HUES64 (cell line): Measurements from ENCODE around the gene B3GALT5.

ENCODE experiments used
- H3K27ac ChIP-seq: 2 replicates; pipeline ENCODE4 v1.7.0; 2013; ENCODE audit warnings: low read depth, low read length, inconsistent platforms
- H3K27me3 ChIP-seq: 2 replicates; pipeline ENCODE4 v1.6.1; 2013; ENCODE audit warnings: mild to moderate bottlenecking, low read length; ENCODE audit not compliant: insufficient read depth
- H3K36me3 ChIP-seq: 2 replicates; pipeline ENCODE4 v1.6.1; 2013; ENCODE audit warnings: mild to moderate bottlenecking, low read length; ENCODE audit not compliant: insufficient read depth
- H3K4me1 ChIP-seq: 2 replicates; pipeline ENCODE4 v1.6.1; 2013; ENCODE audit warnings: mild to moderate bottlenecking, low read length, moderate library complexity; ENCODE audit not compliant: insufficient read depth
- H3K4me3 ChIP-seq: 2 replicates; pipeline ENCODE4 v1.5.1; 2013; ENCODE audit warnings: mild to moderate bottlenecking, low read length, moderate library complexity
- H3K9ac ChIP-seq: 2 replicates; pipeline ENCODE4 v1.6.1; 2013; ENCODE audit warnings: mild to moderate bottlenecking, low read depth, low read length
- H3K9me3 ChIP-seq: 2 replicates; pipeline ENCODE4 v1.6.1; 2013; ENCODE audit warnings: low read depth, low read length; ENCODE audit not compliant: insufficient read depth
- WGBS: fragments of 150-250, 120-280 bp; methylation state at CpG from one replicate; pipeline ENCODE4 v1.1.7; 2013; ENCODE audit warnings: missing lambda C conversion rate; 5-methylcytosine and 5-hydroxymethylcytosine counted together

Gene B3GALT5

DNA sequence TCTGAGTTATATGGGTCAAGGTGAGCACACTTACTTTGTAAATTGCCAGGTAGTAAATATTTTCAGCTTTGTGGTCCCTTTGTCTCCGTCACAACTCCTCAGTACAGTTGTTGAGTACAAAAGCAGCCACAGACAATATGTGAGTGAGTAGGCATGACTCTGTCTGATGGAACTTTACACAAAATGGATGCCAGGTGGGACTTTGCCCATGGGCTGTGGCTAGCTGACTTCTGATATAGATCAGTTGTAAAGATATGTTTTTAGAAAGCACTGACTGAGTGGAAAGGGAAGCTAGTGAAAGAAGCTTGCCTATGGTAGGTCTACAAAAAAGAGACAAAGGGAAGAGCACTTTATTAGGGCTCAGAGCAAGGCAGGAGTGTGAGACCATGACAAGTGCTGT, 109.1 kb downstream of the B3GALT5 start:
- Histone ChIP-seq H3K4me3 (no peak overlapping the region), H3K9ac (no peak overlapping the region), H3K36me3 (no peaks in the 10 kb centered on the region), H3K9me3 (peaks cover 7% of the 10 kb centered on the region; the same call in 1 of the 2 replicates), H3K27ac (no peak overlapping the region), H3K27me3 (no peaks in the 10 kb centered on the region), H3K4me1 (no peaks in the 10 kb centered on the region)
- WGBS = 100% methylated on average over 1 of the region's 1 CpG
